Liver (tissue), 9 donors: ENCODE results near the gene NAP1L4. TPM values are rescaled to one million over a fixed set of nuclear protein-coding genes. Genes with fewer than 3 reads are reported as not detected.

Experiments used
- DNase-seq: peaks from one replicate; pipeline ENCODE4 v3.0.0-alpha.2; 2017; ENCODE audit warnings: low spot score
- H3K27ac ChIP-seq, 2 donors: one replicate each; pipeline ENCODE4 v1.7.0; 2013; ENCODE audit warnings: inconsistent platforms in 2 of 2, low read length in 2 of 2, control low read depth in 1 of 2, low read depth in 1 of 2, mild to moderate bottlenecking in 1 of 2
- H3K27me3 ChIP-seq, 4 donors: one replicate each; pipeline versions ENCODE4 v1.6.1 to v1.7.0; 2013; ENCODE audit warnings: low read length in 3 of 4, inconsistent platforms in 1 of 4, mild to moderate bottlenecking in 1 of 4, moderate library complexity in 1 of 4; ENCODE audit not compliant: control insufficient read depth in 4 of 4, insufficient read depth in 4 of 4
- H3K36me3 ChIP-seq, 4 donors: one replicate each; pipeline versions ENCODE4 v1.6.1 to v1.7.0; 2013; ENCODE audit warnings: low read length in 3 of 4, mild to moderate bottlenecking in 3 of 4, low read depth in 1 of 4, moderate library complexity in 1 of 4; ENCODE audit not compliant: control insufficient read depth in 4 of 4, insufficient read depth in 3 of 4
- H3K4me1 ChIP-seq, 4 donors: one replicate each; pipeline versions ENCODE4 v1.6.1 to v1.7.0; 2013; ENCODE audit warnings: low read length in 3 of 4, mild to moderate bottlenecking in 3 of 4, moderate library complexity in 1 of 4; ENCODE audit not compliant: control insufficient read depth in 4 of 4, insufficient read depth in 4 of 4
- H3K4me3 ChIP-seq, 3 donors: one replicate each; pipeline versions ENCODE4 v1.6.1 to v1.7.0; 2013; ENCODE audit warnings: low read length in 3 of 3, control low read depth in 1 of 3, low read depth in 1 of 3, mild to moderate bottlenecking in 1 of 3
- H3K9ac ChIP-seq, 2 donors: one replicate each; pipeline ENCODE4 v1.7.0; 2013; ENCODE audit warnings: low read length in 2 of 2, mild to moderate bottlenecking in 2 of 2, moderate library complexity in 2 of 2, control low read depth in 1 of 2, low read depth in 1 of 2
- H3K9me3 ChIP-seq, 4 donors: one replicate each; pipeline versions ENCODE4 v1.6.1 to v1.7.0; 2013; ENCODE audit warnings: low read length in 3 of 4; ENCODE audit not compliant: control insufficient read depth in 4 of 4
- EGR1 ChIP-seq, 2 donors: IDR thresholded peaks; 2 replicates each; pipeline ENCODE4 v1.6.1; 2016 to 2018; ENCODE audit warnings: antibody characterized with exemption in 2 of 2, low read depth in 2 of 2
- FOXA1 ChIP-seq: IDR thresholded peaks from 2 replicates; pipeline ENCODE4 v1.6.1; 2016; ENCODE audit warnings: antibody characterized with exemption
- FOXA2 ChIP-seq: IDR thresholded peaks from 2 replicates; pipeline ENCODE4 v1.6.1; 2016; ENCODE audit warnings: antibody characterized with exemption
- GABPA ChIP-seq, 2 donors: IDR thresholded peaks in 1 of 2; conservative IDR thresholded peaks in 1 of 2; 2 replicates each; pipeline ENCODE4 v1.6.1; 2016; ENCODE audit warnings: antibody characterized with exemption in 2 of 2, mild to moderate bottlenecking in 1 of 2, moderate library complexity in 1 of 2
- HNF4A ChIP-seq, 2 donors: conservative IDR thresholded peaks; 2 replicates each; pipeline ENCODE4 v1.6.1; 2016; ENCODE audit warnings: antibody characterized with exemption in 2 of 2, mild to moderate bottlenecking in 2 of 2
- HNF4G ChIP-seq: IDR thresholded peaks from 2 replicates; pipeline ENCODE4 v1.6.1; 2016; ENCODE audit warnings: antibody characterized with exemption
- JUND ChIP-seq, 2 donors: IDR thresholded peaks; 2 replicates each; pipeline ENCODE4 v1.6.1; 2016; ENCODE audit warnings: antibody characterized with exemption in 2 of 2
- NR2F2 ChIP-seq: IDR thresholded peaks from 2 replicates; pipeline ENCODE4 v1.6.1; 2016; ENCODE audit warnings: antibody characterized with exemption
- RAD21 ChIP-seq, 2 donors: IDR thresholded peaks; 2 replicates each; pipeline ENCODE4 v1.6.1; 2016; ENCODE audit warnings: antibody characterized with exemption in 2 of 2, mild to moderate bottlenecking in 2 of 2
- RXRA ChIP-seq, 2 donors: IDR thresholded peaks; 2 replicates each; pipeline ENCODE4 v1.6.1; 2017 to 2018; ENCODE audit warnings: antibody characterized with exemption in 2 of 2, mild to moderate bottlenecking in 1 of 2
- SP1 ChIP-seq: IDR thresholded peaks from 2 replicates; pipeline ENCODE4 v1.6.1; 2018; ENCODE audit warnings: antibody characterized with exemption, mild to moderate bottlenecking
- TAF1 ChIP-seq: conservative IDR thresholded peaks from 2 replicates; pipeline ENCODE4 v1.6.1; 2016; ENCODE audit warnings: antibody characterized with exemption, mild to moderate bottlenecking
- YY1 ChIP-seq: IDR thresholded peaks from 2 replicates; pipeline ENCODE4 v1.6.1; 2016; ENCODE audit warnings: antibody characterized with exemption, mild to moderate bottlenecking
- WGBS: extraction: QIAGEN DNeasy Blood & Tissue Kit; methylation state at CpG from one replicate; pipeline ENCODE4 v1.1.7; 2013; 5-methylcytosine and 5-hydroxymethylcytosine counted together
- polyA plus RNA-seq, 2 donors: library from polyadenylated mRNA; stranded (reverse) in 1 of 2; unstranded in 1 of 2; fragments of 200-250 nt in 1 of 2; fragments of >200 nt in 1 of 2; fragmentation: Nextera tagmentation in 1 of 2; extraction: Ambion mirVana in 1 of 2; gene quantifications; one replicate each; pipeline versions ENCODE4 v1.2.1 to v1.2.3, GENCODE V29; 2013 to 2015
- total RNA-seq, 2 donors: library from RNA; depleted of rRNA; stranded (reverse); fragments of >200 nt; gene quantifications; one replicate each; pipeline ENCODE4 v1.2.3, GENCODE V29; 2014
- TF ChIP-seq, protein P1 (sequence below): IDR thresholded peaks from 2 replicates; pipeline ENCODE4 v1.6.1; 2016; ENCODE audit warnings: antibody characterized with exemption
- TF ChIP-seq, protein P2 (sequence below): IDR thresholded peaks from 2 replicates; pipeline ENCODE4 v1.6.1; 2016; ENCODE audit warnings: antibody characterized with exemption
- TF ChIP-seq, protein P3 (sequence below): fragments of 150-350 bp; IDR thresholded peaks from 2 replicates; pipeline ENCODE4 v1.5.1; 2017; ENCODE audit warnings: improper control_type of control experiment, low read depth, low read length; ENCODE audit not compliant: missing input control
- TF ChIP-seq, protein P4 (sequence below): IDR thresholded peaks from 2 replicates; pipeline ENCODE4 v1.6.1; 2016; ENCODE audit warnings: antibody characterized with exemption, mild to moderate bottlenecking
- donor health status: healthy.
- donor health status: healthy.
- donor health status: healthy.
- donor health status: healthy.
- donor health status: healthy.

The NAP1L4 gene
- total and polyA plus RNA-seq, 4 donors, result 33.2 to 110 (median 46.7) TPM

DNA sequence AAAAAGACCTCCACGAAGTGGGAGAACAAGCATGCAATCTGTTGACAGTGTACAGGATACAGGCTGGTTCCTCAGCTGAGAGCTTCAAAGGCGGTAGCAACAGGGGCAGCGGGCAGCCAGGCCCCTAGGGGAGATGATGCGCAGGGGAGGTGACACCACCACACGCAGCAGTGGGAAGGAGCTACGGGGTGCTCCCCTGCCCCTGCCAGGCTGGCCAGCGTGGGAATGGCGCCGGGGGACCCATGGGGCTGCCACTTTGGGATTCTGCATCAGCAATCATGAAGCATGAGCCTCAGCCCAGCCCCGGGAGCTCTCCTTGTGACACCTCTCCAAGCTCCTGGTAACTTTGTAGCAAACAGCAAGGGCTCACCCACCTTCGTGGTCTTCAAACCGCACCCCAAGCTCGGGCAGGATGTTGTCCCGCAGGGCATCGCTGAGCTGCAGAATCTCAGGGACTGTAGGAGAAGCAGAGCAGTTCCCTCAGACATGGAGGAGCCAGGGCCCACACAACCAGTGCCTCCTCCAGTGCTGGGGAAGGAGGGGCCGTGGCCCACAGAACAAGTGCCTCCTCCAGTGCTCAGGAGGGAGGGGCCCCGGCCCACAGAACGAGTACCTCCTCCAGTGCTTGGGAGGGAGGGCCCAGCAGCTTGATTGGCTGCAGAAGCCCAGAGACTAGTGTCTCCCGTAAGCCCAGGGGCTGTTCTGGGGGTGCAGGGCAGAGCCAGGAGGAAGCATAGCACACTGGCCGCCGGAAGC lies 14.6 kb upstream of the NAP1L4 start:
- H3K4me3 ChIP-seq, result no peak overlapping the region
- TF ChIP-seq YY1, result no peak
- no peak for TF ChIP-seq SP1
- TF ChIP-seq EGR1 (IDR thresholded peaks at IDR 0.05; ENCODE audit: low read depth in 2 of 2), result no peak
- no peak for TF ChIP-seq GABPA (IDR thresholded peaks at IDR 0.05 in 1 of 2, conservative IDR thresholded peaks at IDR 0.05 in 1 of 2)
- TF ChIP-seq, protein P1, sequence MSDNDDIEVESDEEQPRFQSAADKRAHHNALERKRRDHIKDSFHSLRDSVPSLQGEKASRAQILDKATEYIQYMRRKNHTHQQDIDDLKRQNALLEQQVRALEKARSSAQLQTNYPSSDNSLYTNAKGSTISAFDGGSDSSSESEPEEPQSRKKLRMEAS, result no peak
- TF ChIP-seq, protein P2, sequence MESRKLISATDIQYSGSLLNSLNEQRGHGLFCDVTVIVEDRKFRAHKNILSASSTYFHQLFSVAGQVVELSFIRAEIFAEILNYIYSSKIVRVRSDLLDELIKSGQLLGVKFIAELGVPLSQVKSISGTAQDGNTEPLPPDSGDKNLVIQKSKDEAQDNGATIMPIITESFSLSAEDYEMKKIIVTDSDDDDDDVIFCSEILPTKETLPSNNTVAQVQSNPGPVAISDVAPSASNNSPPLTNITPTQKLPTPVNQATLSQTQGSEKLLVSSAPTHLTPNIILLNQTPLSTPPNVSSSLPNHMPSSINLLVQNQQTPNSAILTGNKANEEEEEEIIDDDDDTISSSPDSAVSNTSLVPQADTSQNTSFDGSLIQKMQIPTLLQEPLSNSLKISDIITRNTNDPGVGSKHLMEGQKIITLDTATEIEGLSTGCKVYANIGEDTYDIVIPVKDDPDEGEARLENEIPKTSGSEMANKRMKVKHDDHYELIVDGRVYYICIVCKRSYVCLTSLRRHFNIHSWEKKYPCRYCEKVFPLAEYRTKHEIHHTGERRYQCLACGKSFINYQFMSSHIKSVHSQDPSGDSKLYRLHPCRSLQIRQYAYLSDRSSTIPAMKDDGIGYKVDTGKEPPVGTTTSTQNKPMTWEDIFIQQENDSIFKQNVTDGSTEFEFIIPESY, result no peak
- no peak for TF ChIP-seq RAD21 (IDR thresholded peaks at IDR 0.05)
- TF ChIP-seq TAF1, result no peak
- TF ChIP-seq FOXA1, result no peak
- TF ChIP-seq HNF4A (conservative IDR thresholded peaks at IDR 0.05), result no peak
- TF ChIP-seq, protein P3, sequence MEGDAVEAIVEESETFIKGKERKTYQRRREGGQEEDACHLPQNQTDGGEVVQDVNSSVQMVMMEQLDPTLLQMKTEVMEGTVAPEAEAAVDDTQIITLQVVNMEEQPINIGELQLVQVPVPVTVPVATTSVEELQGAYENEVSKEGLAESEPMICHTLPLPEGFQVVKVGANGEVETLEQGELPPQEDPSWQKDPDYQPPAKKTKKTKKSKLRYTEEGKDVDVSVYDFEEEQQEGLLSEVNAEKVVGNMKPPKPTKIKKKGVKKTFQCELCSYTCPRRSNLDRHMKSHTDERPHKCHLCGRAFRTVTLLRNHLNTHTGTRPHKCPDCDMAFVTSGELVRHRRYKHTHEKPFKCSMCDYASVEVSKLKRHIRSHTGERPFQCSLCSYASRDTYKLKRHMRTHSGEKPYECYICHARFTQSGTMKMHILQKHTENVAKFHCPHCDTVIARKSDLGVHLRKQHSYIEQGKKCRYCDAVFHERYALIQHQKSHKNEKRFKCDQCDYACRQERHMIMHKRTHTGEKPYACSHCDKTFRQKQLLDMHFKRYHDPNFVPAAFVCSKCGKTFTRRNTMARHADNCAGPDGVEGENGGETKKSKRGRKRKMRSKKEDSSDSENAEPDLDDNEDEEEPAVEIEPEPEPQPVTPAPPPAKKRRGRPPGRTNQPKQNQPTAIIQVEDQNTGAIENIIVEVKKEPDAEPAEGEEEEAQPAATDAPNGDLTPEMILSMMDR, result no peak
- no peaks in the 10 kb centered on the region for H3K9me3 ChIP-seq
- DNase-seq, result no peak
- no peak overlapping the region for H3K27ac ChIP-seq
- no peak overlapping the region for H3K9ac ChIP-seq
- peaks cover 0 to 12% (median 6%) of the 10 kb centered on the region in 4 donors for H3K4me1 ChIP-seq
- 92% methylated on average over 21 of the region's 21 CpGs for WGBS
- H3K36me3 ChIP-seq, result peaks cover 7 to 78% (median 29%) of the 10 kb centered on the region in 4 donors
- H3K27me3 ChIP-seq, result no peaks in the 10 kb centered on the region

DNA sequence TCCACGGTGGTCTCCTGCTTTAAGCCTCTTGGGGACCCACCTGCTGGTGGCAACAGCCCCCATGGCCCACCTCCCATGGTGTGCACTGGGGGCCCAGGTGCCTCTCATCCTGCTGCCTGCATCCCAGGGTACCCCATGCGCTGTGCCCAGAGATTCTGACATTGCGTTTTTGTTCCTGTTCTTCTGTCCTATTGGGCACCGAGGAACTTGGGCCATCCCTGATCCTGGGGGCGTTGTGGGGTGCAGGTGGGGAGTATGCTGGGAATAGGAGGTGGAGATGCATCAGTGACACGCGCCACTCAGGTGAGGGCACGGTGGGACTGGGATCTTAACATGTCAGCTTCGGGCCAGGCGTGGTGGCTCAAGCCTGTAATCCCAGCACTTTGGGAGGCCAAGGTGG lies 12.4 kb upstream of the NAP1L4 start:
- no peak overlapping the region for H3K9ac ChIP-seq
- peaks cover 8 to 66% (median 20%) of the 10 kb centered on the region in 4 donors for H3K36me3 ChIP-seq
- no peaks in the 10 kb centered on the region for H3K9me3 ChIP-seq
- no peak for DNase-seq
- peaks cover 6 to 29% (median 23%) of the 10 kb centered on the region in 4 donors for H3K4me1 ChIP-seq
- no peak overlapping the region for H3K27ac ChIP-seq
- no peak overlapping the region for H3K4me3 ChIP-seq
- 98% methylated on average over 10 of the region's 10 CpGs for WGBS
- TF ChIP-seq NR2F2 (no peak), HNF4A (conservative IDR thresholded peaks at IDR 0.05) (no peak), SP1 (no peak), JUND (IDR thresholded peaks at IDR 0.05) (no peak), HNF4G (no peak), RXRA (IDR thresholded peaks at IDR 0.05) (no peak), TAF1 (no peak), FOXA2 (no peak), YY1 (no peak), RAD21 (IDR thresholded peaks at IDR 0.05) (no peak), EGR1 (IDR thresholded peaks at IDR 0.05; ENCODE audit: low read depth in 2 of 2) (no peak), FOXA1 (no peak), GABPA (IDR thresholded peaks at IDR 0.05 in 1 of 2, conservative IDR thresholded peaks at IDR 0.05 in 1 of 2) (no peak)
- TF ChIP-seq, protein P2, result no peak
- TF ChIP-seq, protein P4, sequence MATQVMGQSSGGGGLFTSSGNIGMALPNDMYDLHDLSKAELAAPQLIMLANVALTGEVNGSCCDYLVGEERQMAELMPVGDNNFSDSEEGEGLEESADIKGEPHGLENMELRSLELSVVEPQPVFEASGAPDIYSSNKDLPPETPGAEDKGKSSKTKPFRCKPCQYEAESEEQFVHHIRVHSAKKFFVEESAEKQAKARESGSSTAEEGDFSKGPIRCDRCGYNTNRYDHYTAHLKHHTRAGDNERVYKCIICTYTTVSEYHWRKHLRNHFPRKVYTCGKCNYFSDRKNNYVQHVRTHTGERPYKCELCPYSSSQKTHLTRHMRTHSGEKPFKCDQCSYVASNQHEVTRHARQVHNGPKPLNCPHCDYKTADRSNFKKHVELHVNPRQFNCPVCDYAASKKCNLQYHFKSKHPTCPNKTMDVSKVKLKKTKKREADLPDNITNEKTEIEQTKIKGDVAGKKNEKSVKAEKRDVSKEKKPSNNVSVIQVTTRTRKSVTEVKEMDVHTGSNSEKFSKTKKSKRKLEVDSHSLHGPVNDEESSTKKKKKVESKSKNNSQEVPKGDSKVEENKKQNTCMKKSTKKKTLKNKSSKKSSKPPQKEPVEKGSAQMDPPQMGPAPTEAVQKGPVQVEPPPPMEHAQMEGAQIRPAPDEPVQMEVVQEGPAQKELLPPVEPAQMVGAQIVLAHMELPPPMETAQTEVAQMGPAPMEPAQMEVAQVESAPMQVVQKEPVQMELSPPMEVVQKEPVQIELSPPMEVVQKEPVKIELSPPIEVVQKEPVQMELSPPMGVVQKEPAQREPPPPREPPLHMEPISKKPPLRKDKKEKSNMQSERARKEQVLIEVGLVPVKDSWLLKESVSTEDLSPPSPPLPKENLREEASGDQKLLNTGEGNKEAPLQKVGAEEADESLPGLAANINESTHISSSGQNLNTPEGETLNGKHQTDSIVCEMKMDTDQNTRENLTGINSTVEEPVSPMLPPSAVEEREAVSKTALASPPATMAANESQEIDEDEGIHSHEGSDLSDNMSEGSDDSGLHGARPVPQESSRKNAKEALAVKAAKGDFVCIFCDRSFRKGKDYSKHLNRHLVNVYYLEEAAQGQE, result no peak
- TF ChIP-seq, protein P1, result no peak
- H3K27me3 ChIP-seq, result no peaks in the 10 kb centered on the region
